Measurements from ENCODE around the gene EIF6. TPM values are rescaled to one million over a fixed set of nuclear protein-coding genes. Genes with fewer than 3 reads are reported as not detected.
A peak's percentile ranks its signal among the peaks of the same experiment; 100 is the strongest.
"Not testable (repeated sequence)": the region's sequence is repeated elsewhere in the genome, so short reads cannot be mapped to it uniquely, and the experiment has no call there.

Gene EIF6
- total RNA-seq, 2 experiments from 2014 or later = 110 to 124 TPM

- no peaks in the 10 kb centered on the region for H3K27me3 Mint-ChIP-seq
- H3K9me3 Mint-ChIP-seq (ENCODE audit: low read depth) = no peaks in the 10 kb centered on the region
- DNase-seq = no peak
- H3K27ac Mint-ChIP-seq = no peak overlapping the region
- POLR2A ChIA-PET = no interaction called here
- no peak overlapping the region for H3K4me3 Mint-ChIP-seq
- ATAC-seq = no peak
- H3K4me1 Mint-ChIP-seq = no peaks in the 10 kb centered on the region
- intact Hi-C loops (cut with DNase I, micrococcal nuclease) = no loop called here
- peaks cover 29% of the 10 kb centered on the region for H3K36me3 Mint-ChIP-seq (ENCODE audit: low read depth)
- CTCF ChIA-PET = interaction anchor here (0.6 to 2.5 kb wide), 5 partner anchors 9 to 162 kb away, joined by 3 to 15 read pairs (median 3); partner anchors contain the start of gene EDEM2
Measured at GRCh38 chr20:35267092-35267491, 17.5 kb downstream of the EIF6 start.

- ATAC-seq = no peak
- ChIA-PET POLR2A (interaction anchor here (0.6 to 0.7 kb wide), 2 partner anchors 8 to 217 kb away, joined by 3 to 4 read pairs; no protein-coding TSS in a partner anchor), CTCF (interaction anchor here (1.2 kb wide), 1 partner anchor 120 kb away, joined by 5 read pairs; no protein-coding TSS in a partner anchor)
- no peak overlapping the region for H3K27ac Mint-ChIP-seq
- intact Hi-C loops (cut with DNase I, micrococcal nuclease) = no loop called here
- H3K9me3 Mint-ChIP-seq (ENCODE audit: low read depth) = no peaks in the 10 kb centered on the region
- H3K4me1 Mint-ChIP-seq = no peaks in the 10 kb centered on the region
- H3K27me3 Mint-ChIP-seq = no peaks in the 10 kb centered on the region
- no peak for DNase-seq
- H3K4me3 Mint-ChIP-seq = no peak overlapping the region
- H3K36me3 Mint-ChIP-seq (ENCODE audit: low read depth) = peaks cover 15% of the 10 kb centered on the region
Measured at GRCh38 chr20:35264755-35265154, 19.8 kb downstream of the EIF6 start.

- POLR2A ChIA-PET = no interaction called here
- ATAC-seq = no peak
Measured at GRCh38 chr20:35263532-35264341, 20.8 kb downstream of the EIF6 start.

GRCh38 chr20:35262731-35263531 is 21.6 kb downstream of the EIF6 start:
- H3K36me3 Mint-ChIP-seq (ENCODE audit: low read depth) = peaks cover 13% of the 10 kb centered on the region

More at GRCh38 chr20:35263532-35264341, 20.8 kb downstream of the EIF6 start:
- Mint-ChIP-seq H3K27me3 (no peaks in the 10 kb centered on the region), H3K4me3 (no peak overlapping the region), H3K36me3 (ENCODE audit: low read depth) (peaks cover 15% of the 10 kb centered on the region), H3K9me3 (ENCODE audit: low read depth) (no peaks in the 10 kb centered on the region), H3K27ac (no peak overlapping the region), H3K4me1 (no peaks in the 10 kb centered on the region)
- CTCF ChIA-PET = no interaction called here
- intact Hi-C loops (cut with DNase I, micrococcal nuclease) = no loop called here
- DNase-seq = no peak

GRCh38 chr20:35262321-35262720 is 22.3 kb downstream of the EIF6 start:
- POLR2A ChIA-PET = not testable (repeated sequence)

More at GRCh38 chr20:35262731-35263531, 21.6 kb downstream of the EIF6 start:
- H3K4me3 Mint-ChIP-seq; ATAC-seq; H3K4me1 Mint-ChIP-seq; H3K9me3 Mint-ChIP-seq (ENCODE audit: low read depth); DNase-seq; POLR2A ChIA-PET; H3K27ac Mint-ChIP-seq; intact Hi-C loops (cut with DNase I, micrococcal nuclease); H3K27me3 Mint-ChIP-seq: not testable (repeated sequence)
- CTCF ChIA-PET = interaction anchor here (0.6 kb wide), 1 partner anchor 43 kb away, joined by 3 read pairs; no protein-coding TSS in a partner anchor

GRCh38 chr20:35260426-35260825 is 24.1 kb downstream of the EIF6 start:
- ChIA-PET POLR2A (no interaction called here), CTCF (no interaction called here)
- DNase-seq (no peak), ATAC-seq (no peak)
- Mint-ChIP-seq H3K4me3 (no peak overlapping the region), H3K36me3 (ENCODE audit: low read depth) (peaks cover 2% of the 10 kb centered on the region), H3K27me3 (no peaks in the 10 kb centered on the region), H3K27ac (no peak overlapping the region), H3K9me3 (ENCODE audit: low read depth) (no peaks in the 10 kb centered on the region), H3K4me1 (no peaks in the 10 kb centered on the region)
- intact Hi-C loops (cut with DNase I, micrococcal nuclease) = no loop called here

More at GRCh38 chr20:35262321-35262720, 22.3 kb downstream of the EIF6 start:
- H3K9me3 Mint-ChIP-seq (ENCODE audit: low read depth); H3K27ac Mint-ChIP-seq; CTCF ChIA-PET; H3K4me3 Mint-ChIP-seq; H3K27me3 Mint-ChIP-seq; ATAC-seq; H3K4me1 Mint-ChIP-seq; DNase-seq; intact Hi-C loops (cut with DNase I, micrococcal nuclease); H3K36me3 Mint-ChIP-seq (ENCODE audit: low read depth): not testable (repeated sequence)

- H3K4me1 Mint-ChIP-seq = peaks cover 3% of the 10 kb centered on the region
- H3K4me3 Mint-ChIP-seq = no peak overlapping the region
- intact Hi-C loops (cut with DNase I, micrococcal nuclease) = no loop called here
- H3K9me3 Mint-ChIP-seq (ENCODE audit: low read depth) = no peaks in the 10 kb centered on the region
- no peaks in the 10 kb centered on the region for H3K27me3 Mint-ChIP-seq
- CTCF ChIA-PET = interaction anchor here (0.7 to 0.9 kb wide), 2 partner anchors 10 to 81 kb away, joined by 3 read pairs; no protein-coding TSS in a partner anchor
- DNase-seq (no peak), ATAC-seq (no peak)
- H3K27ac Mint-ChIP-seq = no peak overlapping the region
- POLR2A ChIA-PET = no interaction called here
- no peaks in the 10 kb centered on the region for H3K36me3 Mint-ChIP-seq (ENCODE audit: low read depth)
Measured at GRCh38 chr20:35257175-35257909, 27.2 kb downstream of the EIF6 start.

GRCh38 chr20:35254448-35254999 is 30.0 kb downstream of the EIF6 start:
- no peak for ATAC-seq
- no peaks in the 10 kb centered on the region for H3K27me3 Mint-ChIP-seq
- no peaks in the 10 kb centered on the region for H3K9me3 Mint-ChIP-seq (ENCODE audit: low read depth)
- H3K4me3 Mint-ChIP-seq = no peak overlapping the region
- no peak for DNase-seq
- no peak overlapping the region for H3K27ac Mint-ChIP-seq
- peaks cover 13% of the 10 kb centered on the region for H3K4me1 Mint-ChIP-seq
- intact Hi-C loops (cut with DNase I, micrococcal nuclease) = no loop called here
- no peaks in the 10 kb centered on the region for H3K36me3 Mint-ChIP-seq (ENCODE audit: low read depth)
- ChIA-PET CTCF (no interaction called here), POLR2A (no interaction called here)

GRCh38 chr20:35253010-35253409 is 31.6 kb downstream of the EIF6 start:
- CTCF ChIA-PET = no interaction called here

GRCh38 chr20:35252598-35252997 is 32.0 kb downstream of the EIF6 start:
- POLR2A ChIA-PET; DNase-seq; H3K4me3 Mint-ChIP-seq; H3K27me3 Mint-ChIP-seq; H3K36me3 Mint-ChIP-seq (ENCODE audit: low read depth); ATAC-seq; intact Hi-C loops (cut with DNase I, micrococcal nuclease); H3K9me3 Mint-ChIP-seq (ENCODE audit: low read depth): not testable (repeated sequence)
- CTCF ChIA-PET = interaction anchor here (0.9 kb wide), 1 partner anchor 251 kb away, joined by 3 read pairs; no protein-coding TSS in a partner anchor
- Mint-ChIP-seq H3K4me1 (peaks cover 13% of the 10 kb centered on the region), H3K27ac (peak overlapping the region; percentile 75)

More at GRCh38 chr20:35253010-35253409, 31.6 kb downstream of the EIF6 start:
- Mint-ChIP-seq H3K36me3 (ENCODE audit: low read depth) (no peaks in the 10 kb centered on the region), H3K4me1 (peaks cover 13% of the 10 kb centered on the region), H3K27me3 (no peaks in the 10 kb centered on the region), H3K9me3 (ENCODE audit: low read depth) (no peaks in the 10 kb centered on the region), H3K27ac (no peak overlapping the region), H3K4me3 (no peak overlapping the region)
- DNase-seq = no peak
- intact Hi-C loops (cut with DNase I, micrococcal nuclease) = no loop called here
- POLR2A ChIA-PET = no interaction called here
- no peak for ATAC-seq

GRCh38 chr20:35252037-35252461 is 32.5 kb downstream of the EIF6 start:
- Mint-ChIP-seq H3K4me1 (peaks cover 13% of the 10 kb centered on the region), H3K4me3 (no peak overlapping the region), H3K9me3 (ENCODE audit: low read depth) (no peaks in the 10 kb centered on the region), H3K36me3 (ENCODE audit: low read depth) (no peaks in the 10 kb centered on the region), H3K27ac (peak overlapping the region; percentile 75), H3K27me3 (no peaks in the 10 kb centered on the region)
- CTCF ChIA-PET = interaction anchor here (0.6 to 0.9 kb wide), 3 partner anchors 42 to 715 kb away, joined by 3 read pairs; no protein-coding TSS in a partner anchor
- intact Hi-C loops (cut with DNase I, micrococcal nuclease) = no loop called here
- ATAC-seq (peak; percentile 95), DNase-seq (peak; percentile 27)
- POLR2A ChIA-PET = no interaction called here

Measured in activated CD4-positive, alpha-beta T cell treated with anti-CD3 and anti-CD28 coated beads for 36 hours (primary cell).